Common myeloid progenitor, CD34-positive (primary cell): ENCODE measurements around the gene FAT2.

Experiments used
- CTCF ChIA-PET: fragments of 350-600 bp; sonication (Branson Sonifier 250); formaldehyde crosslinking; loops from one replicate; lab custom pipeline; 2021; ENCODE audit warnings: antibody characterized with exemption; lab: Charles Lee
- POLR2A ChIA-PET: fragments of 350-600 bp; sonication (Branson Sonifier 250); formaldehyde crosslinking; loops from one replicate; lab custom pipeline; 2021; ENCODE audit warnings: antibody characterized with exemption; lab: Charles Lee
- DNase-seq, 3 donors: peaks; one replicate each; pipeline versions ENCODE4 v3.0.0 to v3.0.0-alpha.2; 2013
- H3K27ac ChIP-seq, 2 experiments: 1 replicate in 1 of 2; 2 replicates in 1 of 2; pipeline ENCODE4 v1.7.0; 2013; ENCODE audit warnings: inconsistent platforms in 2 of 2, low read length in 2 of 2, mild to moderate bottlenecking in 2 of 2, low read depth in 1 of 2, moderate library complexity in 1 of 2; ENCODE audit not compliant: severe bottlenecking in 2 of 2, insufficient read depth in 1 of 2, poor library complexity in 1 of 2
- H3K27me3 ChIP-seq, 5 experiments: replicated peaks in 2 of 5; 1 replicate in 3 of 5; 2 replicates in 2 of 5; pipeline versions ENCODE4 v1.6.1 to v1.7.0; 2013; ENCODE audit warnings: low read length in 4 of 5, mild to moderate bottlenecking in 2 of 5, moderate library complexity in 2 of 5, inconsistent platforms in 1 of 5; ENCODE audit not compliant: insufficient read depth in 5 of 5, control insufficient read depth in 4 of 5
- H3K36me3 ChIP-seq, 4 experiments: 1 replicate in 2 of 4; 2 replicates in 2 of 4; pipeline versions ENCODE4 v1.6.1 to v1.7.0; 2013; ENCODE audit warnings: low read length in 3 of 4, control low read depth in 1 of 4, mild to moderate bottlenecking in 1 of 4; ENCODE audit not compliant: control insufficient read depth in 4 of 4, insufficient read depth in 4 of 4
- H3K4me1 ChIP-seq, 4 experiments: 1 replicate in 3 of 4; 2 replicates in 1 of 4; pipeline versions ENCODE4 v1.6.1 to v1.7.1; 2013; ENCODE audit warnings: low read length in 3 of 4, mild to moderate bottlenecking in 3 of 4, control low read depth in 1 of 4, inconsistent platforms in 1 of 4, moderate library complexity in 1 of 4; ENCODE audit not compliant: control insufficient read depth in 4 of 4, insufficient read depth in 4 of 4; ENCODE audit errors: control extremely low read depth in 1 of 4
- H3K4me3 ChIP-seq, 7 experiments: 1 replicate in 4 of 7; 2 replicates in 3 of 7; pipeline versions ENCODE4 v1.5.1 to v1.7.0; 2013; ENCODE audit warnings: mild to moderate bottlenecking in 7 of 7, low read length in 6 of 7, moderate library complexity in 6 of 7, inconsistent platforms in 2 of 7, low read depth in 2 of 7, control low read depth in 1 of 7; ENCODE audit not compliant: insufficient read depth in 4 of 7, control insufficient read depth in 1 of 7; ENCODE audit errors: extremely low read depth in 1 of 7
- H3K9me3 ChIP-seq, 5 experiments: 1 replicate in 4 of 5; 2 replicates in 1 of 5; pipeline versions ENCODE4 v1.6.1 to v1.7.1; 2013; ENCODE audit warnings: low read length in 4 of 5, mild to moderate bottlenecking in 2 of 5, inconsistent platforms in 1 of 5, low read depth in 1 of 5, moderate library complexity in 1 of 5; ENCODE audit not compliant: control insufficient read depth in 4 of 5, insufficient read depth in 2 of 5; ENCODE audit errors: control extremely low read depth in 1 of 5
- WGBS: methylation state at CpG from one replicate; pipeline ENCODE4 v1.1.5; 2013; ENCODE audit not compliant: insufficient coverage; 5-methylcytosine and 5-hydroxymethylcytosine counted together

Gene FAT2

GRCh38 chr5:151600069-151600665 is 9.0 kb upstream of the FAT2 start:
- no peak for DNase-seq
- 100% methylated on average over 2 of the region's 3 CpGs for WGBS
- POLR2A ChIA-PET, result no interaction called here
- CTCF ChIA-PET, result interaction anchor here (0.7 to 1.1 kb wide), 2 partner anchors 15 to 139 kb away, joined by 3 read pairs; no protein-coding TSS in a partner anchor
- Histone ChIP-seq H3K4me3 (no peak overlapping the region), H3K27ac (no peak overlapping the region), H3K27me3 (peaks cover 0 to 6% (median 0%) of the 10 kb centered on the region in 5 experiments), H3K36me3 (no peaks in the 10 kb centered on the region), H3K9me3 (no peaks in the 10 kb centered on the region), H3K4me1 (no peaks in the 10 kb centered on the region)

- H3K27me3 ChIP-seq, result peaks cover 0 to 6% (median 0%) of the 10 kb centered on the region in 5 experiments
- H3K4me1 ChIP-seq, result no peaks in the 10 kb centered on the region
- H3K4me3 ChIP-seq, result no peak overlapping the region
- no peak for DNase-seq
- no peak overlapping the region for H3K27ac ChIP-seq
- ChIA-PET POLR2A (no interaction called here), CTCF (interaction anchor here (1.3 kb wide), 1 partner anchor 29 kb away, joined by 3 read pairs; no protein-coding TSS in a partner anchor)
- H3K9me3 ChIP-seq, result no peaks in the 10 kb centered on the region
- no peaks in the 10 kb centered on the region for H3K36me3 ChIP-seq
- 0% methylated on average over 1 of the region's 2 CpGs for WGBS
These were observed 7.9 kb upstream of the FAT2 start for GRCh38 chr5:151598984-151599383.

- Histone ChIP-seq H3K9me3 (no peaks in the 10 kb centered on the region), H3K4me3 (no peak overlapping the region), H3K27me3 (peaks cover 0 to 6% (median 0%) of the 10 kb centered on the region in 5 experiments), H3K27ac (no peak overlapping the region), H3K36me3 (no peaks in the 10 kb centered on the region), H3K4me1 (no peaks in the 10 kb centered on the region)
- POLR2A ChIA-PET, result no interaction called here
- no peak for DNase-seq
- CTCF ChIA-PET, result interaction anchor here (1.0 to 1.3 kb wide), 2 partner anchors 29 to 141 kb away, joined by 3 read pairs; no protein-coding TSS in a partner anchor
- WGBS, result 100% methylated on average over 1 of the region's 1 CpG
These were observed 7.4 kb upstream of the FAT2 start for GRCh38 chr5:151598549-151598948.

GRCh38 chr5:151597749-151598148 is 6.6 kb upstream of the FAT2 start:
- H3K36me3 ChIP-seq, result no peaks in the 10 kb centered on the region
- H3K27ac ChIP-seq, result no peak overlapping the region
- no peak overlapping the region for H3K4me3 ChIP-seq
- ChIA-PET CTCF (interaction anchor here (1.0 to 1.3 kb wide), 2 partner anchors 28 to 142 kb away, joined by 3 read pairs; no protein-coding TSS in a partner anchor), POLR2A (no interaction called here)
- peaks cover 0 to 6% (median 0%) of the 10 kb centered on the region in 5 experiments for H3K27me3 ChIP-seq
- no peak for DNase-seq
- no peaks in the 10 kb centered on the region for H3K4me1 ChIP-seq
- WGBS, result 83% methylated on average over 2 of the region's 3 CpGs
- no peaks in the 10 kb centered on the region for H3K9me3 ChIP-seq

GRCh38 chr5:151596828-151597539 is 5.9 kb upstream of the FAT2 start:
- Histone ChIP-seq H3K4me3 (no peak overlapping the region), H3K27ac (no peak overlapping the region), H3K4me1 (no peaks in the 10 kb centered on the region), H3K36me3 (no peaks in the 10 kb centered on the region), H3K27me3 (peaks cover 0 to 6% (median 0%) of the 10 kb centered on the region in 5 experiments), H3K9me3 (no peaks in the 10 kb centered on the region)
- ChIA-PET POLR2A (no interaction called here), CTCF (no interaction called here)
- WGBS, result 80% methylated on average over 1 of the region's 2 CpGs
- no peak for DNase-seq

GRCh38 chr5:151595411-151595826 is 4.3 kb upstream of the FAT2 start:
- CTCF ChIA-PET, result no interaction called here
- Histone ChIP-seq H3K9me3 (no peaks in the 10 kb centered on the region), H3K36me3 (no peaks in the 10 kb centered on the region), H3K4me1 (no peaks in the 10 kb centered on the region), H3K27ac (no peak overlapping the region), H3K27me3 (peaks cover 0 to 6% (median 0%) of the 10 kb centered on the region in 5 experiments), H3K4me3 (no peak overlapping the region)
- whole genome bisulfite sequencing, result 97% methylated on average over 11 of the region's 11 CpGs
- DNase-seq, result no peak
- POLR2A ChIA-PET, result no interaction called here

- DNase-seq, result no peak
- 97% methylated on average over 9 of the region's 10 CpGs for WGBS
- ChIA-PET CTCF (interaction anchor here (0.6 kb wide), 1 partner anchor 197 kb away, joined by 3 read pairs; no protein-coding TSS in a partner anchor), POLR2A (no interaction called here)
- no peaks in the 10 kb centered on the region for H3K9me3 ChIP-seq
- no peak overlapping the region for H3K4me3 ChIP-seq
- H3K36me3 ChIP-seq, result no peaks in the 10 kb centered on the region
- no peak overlapping the region for H3K27ac ChIP-seq
- H3K4me1 ChIP-seq, result no peaks in the 10 kb centered on the region
- H3K27me3 ChIP-seq, result no peaks in the 10 kb centered on the region
These were observed 1.8 kb upstream of the FAT2 start for GRCh38 chr5:151592855-151593408.
